GM19397 (cell line): ENCODE measurements around the gene MAN2A1.
"Not testable (repeated sequence)": the region's sequence is repeated elsewhere in the genome, so short reads cannot be mapped to it uniquely, and the experiment has no call there.

Experiments
- ATAC-seq: cut with Tn5 transposase; IDR thresholded peaks from one replicate; pipeline ENCODE4 v1.9.1; 2021; ENCODE audit warnings: mild to moderate bottlenecking, moderate library complexity; ENCODE audit not compliant: unreplicated experiment

Gene MAN2A1

DNA sequence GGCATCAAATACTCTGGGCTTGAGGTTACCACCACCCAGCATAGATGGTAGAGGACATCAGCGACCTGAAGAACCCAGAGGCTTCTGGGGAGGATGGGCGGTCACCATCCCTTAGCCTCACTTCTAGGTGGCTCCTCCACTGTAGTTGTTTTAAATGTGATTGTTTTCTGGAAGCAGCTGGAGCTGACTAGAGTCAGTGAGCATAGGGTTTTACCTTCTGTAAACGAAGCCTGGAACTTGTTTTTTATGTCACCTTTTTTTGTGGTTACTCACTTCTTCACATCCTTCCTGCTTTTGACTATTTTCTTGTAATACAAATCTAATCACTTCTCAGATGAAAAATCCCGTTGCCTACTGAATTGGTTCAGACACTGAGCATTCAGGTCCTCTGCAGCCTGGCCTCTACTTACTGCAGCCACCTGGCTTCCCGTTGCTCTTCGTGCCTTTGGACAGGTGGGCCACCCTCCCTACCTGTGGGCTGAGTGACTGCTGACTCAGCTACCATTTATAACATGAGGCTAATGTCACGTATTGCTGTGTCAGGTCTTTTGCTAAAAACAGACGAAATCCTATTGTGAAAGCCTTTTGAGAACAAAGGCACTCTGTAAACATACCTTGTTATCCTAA is 167.8 kb downstream of the MAN2A1 start:
- no peak for ATAC-seq

DNA sequence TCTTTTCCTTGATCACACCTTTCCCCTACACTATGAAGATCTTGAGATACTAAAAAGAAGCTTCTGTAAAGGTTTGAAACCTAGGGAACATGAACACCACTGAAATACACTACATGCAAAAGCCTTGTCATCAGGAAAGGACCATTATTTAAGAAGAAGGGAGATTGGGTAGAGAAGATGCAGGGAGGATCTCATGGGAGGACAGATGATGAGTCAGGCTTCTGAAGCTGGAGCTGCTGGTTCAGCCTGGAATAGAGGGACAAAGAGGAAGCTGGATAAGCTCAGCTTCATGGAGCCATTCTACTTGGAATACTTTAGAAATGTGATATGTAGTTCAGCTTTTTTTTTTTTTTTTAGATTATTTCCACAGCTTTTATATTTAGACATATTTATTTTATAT is 169.8 kb downstream of the MAN2A1 start:
- ATAC-seq: no peak

GRCh38 chr5:109862301-109862700 is 172.6 kb downstream of the MAN2A1 start:
- ATAC-seq: no peak

DNA sequence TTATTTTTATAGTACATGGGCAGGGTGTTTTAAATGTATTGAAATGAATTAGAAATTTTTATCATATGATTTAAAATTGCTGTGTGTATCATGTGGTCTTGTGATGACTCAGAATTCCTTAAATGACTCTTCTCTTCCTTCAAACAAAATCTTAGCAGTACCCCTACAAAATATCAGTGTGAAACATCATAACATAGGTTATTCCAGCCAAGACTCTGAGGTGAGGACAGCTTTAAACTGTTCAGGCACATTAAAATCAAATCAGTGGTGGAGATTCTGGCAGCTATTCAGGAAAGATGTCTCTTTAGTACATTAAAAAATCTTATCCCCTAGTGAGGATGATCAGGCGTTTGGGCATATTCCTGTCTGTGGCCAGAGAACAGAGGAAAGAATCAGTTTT is 174.0 kb downstream of the MAN2A1 start:
- no peak for ATAC-seq

DNA sequence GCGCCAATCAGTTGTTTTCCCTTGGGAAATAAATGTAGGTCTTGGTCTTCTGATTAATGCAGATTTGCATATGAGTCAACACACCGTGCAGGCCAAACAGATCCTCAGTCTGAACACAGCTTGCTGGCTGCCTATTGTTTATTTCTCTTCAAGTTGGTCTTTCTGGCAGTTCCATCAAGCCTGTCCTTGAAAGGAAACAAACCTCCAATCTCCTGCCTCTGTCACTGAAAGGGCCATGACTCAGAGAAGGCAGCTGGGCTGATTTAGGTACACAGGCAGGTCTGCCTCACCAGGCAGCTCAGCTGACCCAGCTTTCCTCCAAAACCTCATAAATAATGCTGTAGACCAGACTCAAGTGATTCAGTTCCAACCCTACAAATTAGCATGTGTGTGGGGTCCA is 175.9 kb downstream of the MAN2A1 start:
- no peak for ATAC-seq

- ATAC-seq: no peak
These were observed 176.3 kb downstream of the MAN2A1 start for GRCh38 chr5:109866051-109866450.

DNA sequence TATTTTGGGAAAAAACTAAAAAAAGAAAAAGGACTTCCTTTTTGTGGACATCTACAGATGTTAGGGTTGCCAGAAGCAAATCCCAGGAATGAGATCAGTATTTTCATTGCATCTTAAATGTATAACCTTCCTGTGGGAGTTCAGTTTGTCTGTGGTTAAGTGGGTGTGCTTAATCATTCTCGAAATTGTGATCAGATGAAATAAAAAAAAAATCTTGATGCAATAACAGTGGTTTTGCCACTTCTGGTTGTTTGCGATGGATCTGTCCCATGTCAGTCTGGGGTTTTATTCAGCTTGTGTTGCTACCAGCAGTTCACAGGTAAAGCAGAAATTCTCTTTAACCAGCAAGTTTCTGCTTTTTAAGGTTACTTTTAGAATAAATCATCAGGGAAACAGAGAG is 179.0 kb downstream of the MAN2A1 start:
- ATAC-seq: no peak

- ATAC-seq: no peak
These were observed 184.0 kb downstream of the MAN2A1 start for GRCh38 chr5:109873687-109874086.

DNA sequence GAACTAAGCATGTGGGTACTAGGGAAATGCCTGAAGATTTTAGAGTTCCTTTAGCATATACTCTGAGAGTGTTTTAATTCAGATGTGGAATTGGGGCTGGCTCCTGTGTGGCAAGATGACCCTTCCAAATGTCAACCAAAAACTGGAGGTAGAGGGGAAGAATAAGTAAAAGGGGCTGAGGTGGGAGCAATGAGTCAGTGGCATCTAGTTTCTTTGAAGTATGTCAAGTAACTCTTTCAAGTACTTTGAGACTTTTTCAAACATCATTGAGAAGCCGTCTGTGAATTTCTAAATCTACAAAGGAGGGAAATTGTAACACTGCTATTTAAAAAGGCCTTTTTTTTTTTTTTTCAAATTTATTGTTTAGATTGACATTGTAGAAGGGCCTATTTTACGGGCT is 184.4 kb downstream of the MAN2A1 start:
- no peak for ATAC-seq

- no peak for ATAC-seq
These were observed 186.5 kb downstream of the MAN2A1 start for GRCh38 chr5:109876030-109876725.

DNA sequence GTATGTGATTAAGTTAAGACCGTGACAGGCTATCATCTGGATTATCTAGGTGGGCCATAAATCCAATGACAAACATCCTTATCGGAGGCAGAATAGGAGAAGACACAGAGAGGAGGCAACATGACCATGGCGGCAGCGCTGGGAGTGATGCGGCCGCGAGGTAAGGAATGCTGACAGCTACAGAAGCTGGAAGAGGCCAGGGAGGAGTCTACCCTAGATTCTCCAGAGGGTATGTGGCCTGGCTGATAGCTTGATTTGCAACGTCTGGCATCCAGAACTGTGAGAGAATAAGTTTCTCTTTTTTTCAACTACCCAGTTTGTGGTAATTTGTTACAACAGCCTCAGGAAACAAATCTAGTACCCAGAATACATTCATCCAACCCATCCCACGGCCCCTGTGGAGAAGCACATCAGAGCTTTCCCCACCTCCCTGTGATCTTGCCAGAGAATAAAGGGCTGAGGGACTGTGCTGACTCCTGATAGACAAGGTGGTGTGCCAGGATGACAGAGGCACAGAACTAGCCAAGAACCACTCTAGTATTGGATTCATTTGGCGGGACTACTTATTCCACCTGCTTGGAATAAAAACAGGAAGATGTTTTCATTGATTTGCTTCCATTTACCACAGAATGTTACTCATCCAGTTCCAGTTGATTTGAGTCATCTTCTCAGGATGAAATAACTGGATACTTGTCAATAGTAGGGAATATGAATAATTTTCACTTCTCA is 187.4 kb downstream of the MAN2A1 start:
- ATAC-seq: no peak

GRCh38 chr5:109877670-109878045 is 187.9 kb downstream of the MAN2A1 start:
- ATAC-seq: no peak

DNA sequence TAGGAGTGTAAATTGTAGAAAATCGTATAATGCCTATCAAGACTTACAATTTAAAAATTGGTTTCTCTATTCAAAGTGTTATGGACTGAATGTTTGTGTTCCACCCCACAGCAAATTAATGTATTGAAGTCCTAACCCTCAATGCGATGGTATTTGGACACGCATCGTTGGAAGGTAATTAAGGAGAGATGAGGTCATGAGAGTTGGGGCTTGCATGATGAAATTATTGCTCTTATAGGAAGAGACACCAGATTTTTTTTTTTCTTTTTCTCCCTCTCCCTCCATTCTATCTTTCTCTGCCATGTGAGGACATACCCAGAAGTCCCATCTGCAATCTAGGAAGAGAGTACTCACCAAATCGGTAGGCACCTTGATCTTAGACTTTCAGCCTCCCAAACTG is 189.2 kb downstream of the MAN2A1 start:
- no peak for ATAC-seq

- no peak for ATAC-seq
These were observed 191.4 kb downstream of the MAN2A1 start for GRCh38 chr5:109880907-109881685.

GRCh38 chr5:109882546-109882945 is 192.8 kb downstream of the MAN2A1 start:
- no peak for ATAC-seq

GRCh38 chr5:109884676-109885075 is 194.9 kb downstream of the MAN2A1 start:
- no peak for ATAC-seq

DNA sequence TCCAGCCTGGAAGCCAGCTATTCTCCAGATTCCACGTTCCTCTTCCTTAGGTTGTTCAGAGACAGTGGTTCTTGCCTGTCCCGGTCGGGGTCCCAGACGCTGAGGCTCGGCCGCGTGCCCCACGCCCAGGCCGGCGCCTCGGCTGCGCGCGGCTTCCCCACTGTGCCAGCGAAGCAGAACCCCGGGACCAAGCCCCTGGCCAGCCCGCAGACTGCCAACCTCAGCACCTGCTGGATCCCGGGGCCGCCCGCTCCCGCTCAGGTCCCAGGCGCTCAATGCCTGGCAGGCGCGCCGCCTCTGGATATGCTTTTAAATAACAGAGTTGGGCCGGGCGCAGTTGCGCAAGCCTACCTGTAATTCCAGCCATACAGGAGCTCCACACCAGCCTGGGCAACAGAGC is 195.5 kb downstream of the MAN2A1 start:
- no peak for ATAC-seq

- no peak for ATAC-seq
These were observed 199.3 kb downstream of the MAN2A1 start for GRCh38 chr5:109888989-109889388.

DNA sequence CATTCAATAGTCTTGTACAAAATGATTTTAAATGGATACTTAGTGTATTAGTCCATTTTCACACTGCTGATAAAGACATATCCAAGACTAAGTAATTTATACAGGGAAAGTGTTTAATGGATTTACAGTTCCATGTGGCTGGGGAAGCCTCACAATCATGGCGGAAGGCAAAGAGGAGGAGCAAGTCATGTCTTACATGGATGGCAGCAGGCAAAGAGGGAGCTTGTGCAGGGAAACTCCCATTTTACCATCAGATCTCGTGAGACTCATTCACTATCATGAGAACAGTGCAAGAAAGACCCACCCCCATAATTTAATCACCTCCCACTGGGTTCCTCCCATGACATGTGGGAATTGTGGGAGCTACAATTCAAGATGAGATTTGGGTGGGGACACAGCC is 203.5 kb downstream of the MAN2A1 start:
- not testable (repeated sequence) for ATAC-seq

DNA sequence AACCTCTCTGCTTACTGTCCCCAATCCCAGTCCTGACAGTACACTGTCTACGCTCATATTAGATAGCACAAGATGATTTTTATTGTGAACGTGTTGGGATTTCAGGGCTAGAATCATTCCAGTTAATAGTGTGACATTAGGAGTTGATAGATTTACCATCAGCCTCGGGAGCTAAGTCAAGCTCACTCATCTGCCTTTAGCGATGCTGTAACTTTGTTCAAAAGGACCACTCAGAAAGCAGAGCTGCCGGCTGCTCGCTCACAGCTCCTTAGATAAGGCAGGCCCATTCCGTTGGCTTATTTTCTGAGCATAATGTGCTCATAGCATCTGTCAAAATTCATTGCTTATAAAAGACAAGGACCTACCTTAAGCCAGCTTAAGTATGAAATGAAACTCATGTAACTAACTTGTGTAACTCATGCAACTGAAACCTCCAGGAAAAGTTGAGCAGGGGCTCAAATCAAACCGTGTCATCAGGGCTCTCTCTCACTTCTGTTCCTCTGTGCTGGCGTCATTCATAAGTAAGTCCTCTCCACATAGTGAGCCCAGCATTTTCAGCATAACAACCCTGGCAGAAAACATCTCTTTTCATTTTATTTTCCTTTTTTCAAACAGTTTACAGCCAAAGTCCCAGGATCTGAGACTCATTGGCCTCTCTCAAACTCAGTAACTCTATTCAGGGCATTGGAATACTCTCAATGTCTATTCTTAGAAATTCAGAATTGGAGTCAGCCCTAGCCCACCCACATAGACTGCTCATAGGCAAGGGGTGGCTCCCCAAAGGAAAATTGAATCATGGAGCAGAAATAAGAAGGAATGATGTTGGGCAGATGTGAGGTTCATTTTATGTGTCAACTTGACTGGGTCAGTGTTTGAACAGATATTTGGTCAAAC is 208.8 kb downstream of the MAN2A1 start:
- no peak for ATAC-seq
